ENCODE measurements around the gene CLEC3B. TPM values are rescaled to one million over a fixed set of nuclear protein-coding genes. Genes with fewer than 3 reads are reported as not detected.
"Not testable (repeated sequence)": the region's sequence is repeated elsewhere in the genome, so short reads cannot be mapped to it uniquely, and the experiment has no call there.

Gene CLEC3B
- total and polyA plus RNA-seq, 4 donors: 33.1 to 167 (median 90.3) TPM

DNA sequence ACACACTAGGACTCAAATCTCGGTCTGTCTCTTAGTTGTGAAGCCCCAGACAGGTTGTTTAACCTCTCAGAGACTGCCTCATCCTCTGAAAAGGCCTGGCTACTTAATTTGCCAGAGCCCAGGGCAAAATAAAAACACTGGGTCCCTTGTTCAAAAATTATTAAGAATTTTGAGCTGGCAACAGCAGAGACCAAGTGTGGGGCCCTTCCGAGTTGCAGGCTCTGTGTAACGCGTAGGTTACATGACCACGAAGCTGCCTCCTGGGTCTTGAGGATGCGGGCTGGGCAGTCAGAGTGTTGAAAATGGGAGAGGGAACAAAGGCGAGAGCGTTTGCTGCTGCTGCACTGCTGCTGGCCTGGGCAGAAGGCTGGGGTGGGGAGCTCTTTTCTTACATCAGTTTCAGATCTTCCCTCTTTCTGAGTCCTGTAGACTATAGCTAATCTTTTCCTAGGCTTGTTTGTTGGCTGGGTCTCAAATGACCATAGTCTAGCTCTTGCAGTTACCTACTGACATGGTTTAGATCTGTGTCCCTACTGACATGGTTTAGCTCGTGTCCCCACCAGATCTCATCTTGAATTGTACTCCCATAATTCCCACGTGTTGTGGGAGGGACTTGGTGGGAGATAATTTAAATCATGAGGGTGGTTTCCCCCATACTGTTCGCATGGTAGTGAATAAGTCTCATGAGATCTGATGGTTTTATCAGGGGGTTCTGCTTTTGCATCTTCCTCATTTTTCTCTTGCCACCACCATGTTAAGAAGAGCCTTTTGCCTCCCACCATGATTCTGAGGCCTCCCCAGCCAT is 49.9 kb downstream of the CLEC3B start:
- Histone ChIP-seq H3K9ac (ENCODE audit: insufficient read depth in 1 of 2, low read length in 2 of 2) (no peak overlapping the region), H3K27me3 (ENCODE audit: control insufficient read depth in 3 of 3, insufficient read depth in 3 of 3, low read length in 2 of 3) (no peaks in the 10 kb centered on the region), H3K27ac (ENCODE audit: low read depth in 1 of 2, low read length in 1 of 2) (peak overlapping the region in 1 of 2 donors; percentile 33), H3K4me3 (no peak overlapping the region), H3K4me1 (ENCODE audit: control insufficient read depth in 5 of 5, insufficient read depth in 5 of 5, low read length in 5 of 5) (no peaks in the 10 kb centered on the region), H3K9me3 (ENCODE audit: control insufficient read depth in 4 of 4, insufficient read depth in 3 of 4, low read length in 3 of 4) (peaks cover 0 to 2% (median 0%) of the 10 kb centered on the region in 4 donors), H3K36me3 (ENCODE audit: control insufficient read depth in 4 of 4, insufficient read depth in 4 of 4, low read length in 4 of 4) (no peaks in the 10 kb centered on the region)
- 75 to 79% methylated on average over 11 of the region's 11 CpGs for WGBS, 2 donors
- TF ChIP-seq, protein P1, sequence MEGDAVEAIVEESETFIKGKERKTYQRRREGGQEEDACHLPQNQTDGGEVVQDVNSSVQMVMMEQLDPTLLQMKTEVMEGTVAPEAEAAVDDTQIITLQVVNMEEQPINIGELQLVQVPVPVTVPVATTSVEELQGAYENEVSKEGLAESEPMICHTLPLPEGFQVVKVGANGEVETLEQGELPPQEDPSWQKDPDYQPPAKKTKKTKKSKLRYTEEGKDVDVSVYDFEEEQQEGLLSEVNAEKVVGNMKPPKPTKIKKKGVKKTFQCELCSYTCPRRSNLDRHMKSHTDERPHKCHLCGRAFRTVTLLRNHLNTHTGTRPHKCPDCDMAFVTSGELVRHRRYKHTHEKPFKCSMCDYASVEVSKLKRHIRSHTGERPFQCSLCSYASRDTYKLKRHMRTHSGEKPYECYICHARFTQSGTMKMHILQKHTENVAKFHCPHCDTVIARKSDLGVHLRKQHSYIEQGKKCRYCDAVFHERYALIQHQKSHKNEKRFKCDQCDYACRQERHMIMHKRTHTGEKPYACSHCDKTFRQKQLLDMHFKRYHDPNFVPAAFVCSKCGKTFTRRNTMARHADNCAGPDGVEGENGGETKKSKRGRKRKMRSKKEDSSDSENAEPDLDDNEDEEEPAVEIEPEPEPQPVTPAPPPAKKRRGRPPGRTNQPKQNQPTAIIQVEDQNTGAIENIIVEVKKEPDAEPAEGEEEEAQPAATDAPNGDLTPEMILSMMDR (IDR thresholded peaks at IDR 0.05; ENCODE audit: control extremely low read depth, extremely low read depth): no peak
- DNase-seq (no peak), ATAC-seq (ENCODE audit: insufficient read depth, low FRiP score) (no peak)

- H3K27ac ChIP-seq (ENCODE audit: low read depth in 1 of 2, low read length in 1 of 2); DNase-seq; H3K27me3 ChIP-seq (ENCODE audit: control insufficient read depth in 3 of 3, insufficient read depth in 3 of 3, low read length in 2 of 3); H3K4me1 ChIP-seq (ENCODE audit: control insufficient read depth in 5 of 5, insufficient read depth in 5 of 5, low read length in 5 of 5); H3K9me3 ChIP-seq (ENCODE audit: control insufficient read depth in 4 of 4, insufficient read depth in 3 of 4, low read length in 3 of 4); H3K9ac ChIP-seq (ENCODE audit: insufficient read depth in 1 of 2, low read length in 2 of 2); H3K4me3 ChIP-seq; H3K36me3 ChIP-seq (ENCODE audit: control insufficient read depth in 4 of 4, insufficient read depth in 4 of 4, low read length in 4 of 4); ATAC-seq (ENCODE audit: insufficient read depth, low FRiP score): not testable (repeated sequence)
- WGBS, 2 donors: 43 to 96% methylated on average over 1 of the region's 1 CpG
Measured at GRCh38 chr3:45078256-45078655, 52.2 kb downstream of the CLEC3B start.

- no peak for DNase-seq
- no peak for ATAC-seq (ENCODE audit: insufficient read depth, low FRiP score)
- Histone ChIP-seq H3K27me3 (ENCODE audit: control insufficient read depth in 3 of 3, insufficient read depth in 3 of 3, low read length in 2 of 3) (no peaks in the 10 kb centered on the region), H3K36me3 (ENCODE audit: control insufficient read depth in 4 of 4, insufficient read depth in 4 of 4, low read length in 4 of 4) (no peaks in the 10 kb centered on the region), H3K9me3 (ENCODE audit: control insufficient read depth in 4 of 4, insufficient read depth in 3 of 4, low read length in 3 of 4) (peaks cover 0 to under 1% (median 0%) of the 10 kb centered on the region in 4 donors), H3K4me1 (ENCODE audit: control insufficient read depth in 5 of 5, insufficient read depth in 5 of 5, low read length in 5 of 5) (no peaks in the 10 kb centered on the region), H3K27ac (ENCODE audit: low read depth in 1 of 2, low read length in 1 of 2) (no peak overlapping the region), H3K4me3 (no peak overlapping the region), H3K9ac (ENCODE audit: insufficient read depth in 1 of 2, low read length in 2 of 2) (no peak overlapping the region)
- WGBS, 2 donors: 70 to 81% methylated on average over 8 of the region's 8 CpGs
- TF ChIP-seq, protein P1 (IDR thresholded peaks at IDR 0.05; ENCODE audit: control extremely low read depth, extremely low read depth): no peak
Measured at GRCh38 chr3:45078910-45079522, 52.9 kb downstream of the CLEC3B start.

DNA sequence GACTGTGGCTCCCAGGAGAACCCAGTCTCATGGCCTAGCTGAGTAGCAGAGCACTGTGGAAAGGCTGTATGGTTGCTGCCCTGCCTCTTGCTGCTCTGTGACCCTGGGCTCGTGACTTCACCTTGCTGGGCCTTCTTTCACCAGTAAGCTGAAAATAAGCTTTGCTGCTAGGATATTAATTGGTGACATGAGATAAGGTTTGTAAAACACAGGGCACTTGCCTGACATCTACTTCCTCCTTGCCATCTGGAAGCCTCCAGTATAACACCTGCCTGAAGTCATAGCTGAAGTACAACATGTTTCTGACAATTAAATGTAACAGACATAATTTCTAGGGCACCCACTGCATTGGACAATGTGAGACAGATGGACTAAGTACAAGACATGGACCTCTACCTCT is 53.6 kb downstream of the CLEC3B start:
- H3K9ac ChIP-seq (ENCODE audit: insufficient read depth in 1 of 2, low read length in 2 of 2): no peak overlapping the region

More for the DNA sequence above, 53.6 kb downstream of the CLEC3B start:
- no peaks in the 10 kb centered on the region for H3K4me1 ChIP-seq (ENCODE audit: control insufficient read depth in 5 of 5, insufficient read depth in 5 of 5, low read length in 5 of 5)
- ATAC-seq (ENCODE audit: insufficient read depth, low FRiP score) (no peak), DNase-seq (no peak)
- 79 to 93% methylated on average over 1 of the region's 1 CpG for WGBS, 2 donors
- no peak overlapping the region for H3K4me3 ChIP-seq
- H3K9me3 ChIP-seq (ENCODE audit: control insufficient read depth in 4 of 4, insufficient read depth in 3 of 4, low read length in 3 of 4): no peaks in the 10 kb centered on the region
- no peaks in the 10 kb centered on the region for H3K36me3 ChIP-seq (ENCODE audit: control insufficient read depth in 4 of 4, insufficient read depth in 4 of 4, low read length in 4 of 4)
- no peaks in the 10 kb centered on the region for H3K27me3 ChIP-seq (ENCODE audit: control insufficient read depth in 3 of 3, insufficient read depth in 3 of 3, low read length in 2 of 3)
- H3K27ac ChIP-seq (ENCODE audit: low read depth in 1 of 2, low read length in 1 of 2): no peak overlapping the region
- TF ChIP-seq, protein P1 (IDR thresholded peaks at IDR 0.05; ENCODE audit: control extremely low read depth, extremely low read depth): no peak
